Fibroblast of lung (primary cell): ENCODE data around the gene TULP1. TPM values are rescaled to one million over a fixed set of nuclear protein-coding genes. Genes with fewer than 3 reads are reported as not detected.
A peak's percentile ranks its signal among the peaks of the same experiment; 100 is the strongest.

Experiments used
- DNase-seq, 2 donors: peaks; one replicate each; pipeline versions ENCODE4 v3.0.0 to v3.0.0-alpha.2; 2010; ENCODE audit warnings: low read depth in 2 of 2
- H2AFZ ChIP-seq: 2 replicates; pipeline ENCODE4 v1.5.1; 2012; ENCODE audit warnings: low read length, control low read depth, inconsistent platforms
- H3K27ac ChIP-seq: 2 replicates; pipeline ENCODE4 v1.5.1; 2011; ENCODE audit warnings: low read length, control low read depth; ENCODE audit not compliant: insufficient read depth
- H3K27me3 ChIP-seq: 2 replicates; pipeline ENCODE4 v1.5.1; 2011; ENCODE audit warnings: mild to moderate bottlenecking, low read length; ENCODE audit not compliant: control insufficient read depth, insufficient read depth
- H3K36me3 ChIP-seq: 2 replicates; pipeline ENCODE4 v1.5.1; 2011; ENCODE audit warnings: low read length; ENCODE audit not compliant: control insufficient read depth, insufficient read depth
- H3K4me1 ChIP-seq: 2 replicates; pipeline ENCODE4 v1.5.1; 2011; ENCODE audit warnings: low read length; ENCODE audit not compliant: control insufficient read depth, insufficient read depth; ENCODE audit errors: extremely low read depth
- H3K4me2 ChIP-seq: 2 replicates; pipeline ENCODE4 v1.5.1; 2011; ENCODE audit warnings: low read length, control low read depth; ENCODE audit not compliant: insufficient read depth; ENCODE audit errors: extremely low read depth
- H3K4me3 ChIP-seq, 4 experiments: fragments of 200-600 bp in 1 of 4; sonication (generic) in 1 of 4; replicated peaks in 1 of 4; 2 replicates each; pipeline ENCODE4 v1.5.1; 2011 to 2016; ENCODE audit warnings: low read length in 4 of 4, low read depth in 3 of 4, mild to moderate bottlenecking in 3 of 4, control low read depth in 2 of 4, inconsistent platforms in 1 of 4, mixed read lengths in 1 of 4; ENCODE audit not compliant: insufficient read depth in 1 of 4; ENCODE audit errors: control extremely low read depth in 1 of 4
- H3K79me2 ChIP-seq: 2 replicates; pipeline ENCODE4 v1.5.1; 2012; ENCODE audit warnings: mild to moderate bottlenecking, low read length, inconsistent platforms; ENCODE audit not compliant: control insufficient read depth, insufficient read depth
- H3K9ac ChIP-seq: 2 replicates; pipeline ENCODE4 v1.5.1; 2011; ENCODE audit warnings: mild to moderate bottlenecking, low read length, control low read depth; ENCODE audit not compliant: insufficient read depth
- H3K9me3 ChIP-seq: 2 replicates; pipeline ENCODE4 v1.5.1; 2012; ENCODE audit warnings: low read depth, low read length; ENCODE audit not compliant: control insufficient read depth, insufficient read depth
- H4K20me1 ChIP-seq: 2 replicates; pipeline ENCODE4 v1.5.1; 2011; ENCODE audit warnings: low read length; ENCODE audit not compliant: control insufficient read depth, insufficient read depth; ENCODE audit errors: extremely low read depth
- EZH2 ChIP-seq: IDR thresholded peaks from 2 replicates; pipeline ENCODE4 v1.5.1; 2012; ENCODE audit warnings: low read length, control low read depth, mild to moderate bottlenecking; ENCODE audit errors: missing control alignments
- polyA plus RNA-seq, 2 donors: library from polyadenylated mRNA; depleted of rRNA in 1 of 2; stranded (reverse) in 1 of 2; unstranded in 1 of 2; fragments of >200 nt; gene quantifications; 2 replicates each; pipeline ENCODE4 v1.2.1, GENCODE V29; 2011 to 2012; ENCODE audit warnings: missing spikeins in 1 of 2
- total RNA-seq: library from RNA; depleted of rRNA; stranded (reverse); fragments of >200 nt; gene quantifications from 2 replicates; pipeline ENCODE4 v1.2.1, GENCODE V29; 2014
- TF ChIP-seq, protein P1 (sequence below), 2 donors: IDR thresholded peaks in 1 of 2; conservative IDR thresholded peaks in 1 of 2; 1 replicate in 1 of 2; 2 replicates in 1 of 2; pipeline ENCODE4 v1.5.1; 2011 to 2012; ENCODE audit warnings: low read length in 2 of 2, control low read depth in 1 of 2, inconsistent platforms in 1 of 2, low read depth in 1 of 2, mild to moderate bottlenecking in 1 of 2

The TULP1 gene
- total and polyA plus RNA-seq, 2 donors (not counting 1 experiment from before 2014, with no cell fraction given), result not detected

DNA sequence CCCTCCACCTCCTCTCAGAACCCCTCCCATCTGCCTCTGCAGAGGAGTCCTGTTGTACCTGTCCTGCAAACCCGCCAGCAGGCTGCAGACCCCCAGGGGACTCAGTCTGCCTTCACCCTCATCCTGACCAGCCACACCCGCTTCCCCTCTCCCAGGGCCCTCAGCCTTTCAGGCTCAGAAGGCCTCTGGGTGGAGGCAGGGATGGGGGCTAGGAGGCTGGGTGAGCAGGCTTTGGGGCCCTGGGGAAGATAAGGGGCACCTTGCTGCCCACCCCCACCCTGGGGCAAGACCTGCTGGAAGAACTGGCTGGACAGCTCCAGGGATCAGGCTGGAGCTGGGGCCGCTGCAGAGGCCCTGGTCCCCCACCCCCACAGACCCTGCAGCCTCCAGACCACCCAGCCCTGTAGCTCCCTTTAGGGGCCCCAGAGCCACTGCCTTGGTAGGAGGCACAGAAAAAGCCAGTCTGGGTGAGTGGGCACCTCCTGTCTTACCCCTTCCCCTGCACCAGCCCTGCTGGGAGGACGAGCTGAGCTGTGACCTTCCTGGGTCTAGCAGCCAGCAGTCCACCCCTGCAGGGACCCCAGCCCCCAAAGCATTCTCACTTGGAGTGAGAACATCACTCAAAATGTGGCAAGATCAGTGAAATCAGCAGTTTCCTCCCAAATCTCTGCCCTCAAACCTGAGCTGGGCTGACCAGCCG lies 21.0 kb downstream of the TULP1 start:
- no peaks in the 10 kb centered on the region for H4K20me1 ChIP-seq
- peaks cover 3% of the 10 kb centered on the region for H3K36me3 ChIP-seq
- no peaks in the 10 kb centered on the region for H3K27me3 ChIP-seq
- no peak overlapping the region for H3K27ac ChIP-seq
- peak overlapping the region; percentile 35 for H3K4me2 ChIP-seq
- no peaks in the 10 kb centered on the region for H3K9me3 ChIP-seq
- H2AFZ ChIP-seq, result no peak overlapping the region
- no peak overlapping the region for H3K9ac ChIP-seq
- no peak for DNase-seq
- H3K79me2 ChIP-seq, result peaks cover 74% of the 10 kb centered on the region
- H3K4me1 ChIP-seq, result peaks cover 53% of the 10 kb centered on the region
- H3K4me3 ChIP-seq, result no peak overlapping the region
- TF ChIP-seq, protein P1, sequence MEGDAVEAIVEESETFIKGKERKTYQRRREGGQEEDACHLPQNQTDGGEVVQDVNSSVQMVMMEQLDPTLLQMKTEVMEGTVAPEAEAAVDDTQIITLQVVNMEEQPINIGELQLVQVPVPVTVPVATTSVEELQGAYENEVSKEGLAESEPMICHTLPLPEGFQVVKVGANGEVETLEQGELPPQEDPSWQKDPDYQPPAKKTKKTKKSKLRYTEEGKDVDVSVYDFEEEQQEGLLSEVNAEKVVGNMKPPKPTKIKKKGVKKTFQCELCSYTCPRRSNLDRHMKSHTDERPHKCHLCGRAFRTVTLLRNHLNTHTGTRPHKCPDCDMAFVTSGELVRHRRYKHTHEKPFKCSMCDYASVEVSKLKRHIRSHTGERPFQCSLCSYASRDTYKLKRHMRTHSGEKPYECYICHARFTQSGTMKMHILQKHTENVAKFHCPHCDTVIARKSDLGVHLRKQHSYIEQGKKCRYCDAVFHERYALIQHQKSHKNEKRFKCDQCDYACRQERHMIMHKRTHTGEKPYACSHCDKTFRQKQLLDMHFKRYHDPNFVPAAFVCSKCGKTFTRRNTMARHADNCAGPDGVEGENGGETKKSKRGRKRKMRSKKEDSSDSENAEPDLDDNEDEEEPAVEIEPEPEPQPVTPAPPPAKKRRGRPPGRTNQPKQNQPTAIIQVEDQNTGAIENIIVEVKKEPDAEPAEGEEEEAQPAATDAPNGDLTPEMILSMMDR (conservative IDR thresholded peaks at IDR 0.05 in 1 of 2, IDR thresholded peaks at IDR 0.05 in 1 of 2; ENCODE audit: low read depth in 1 of 2, low read length in 2 of 2), result no peak
- no peak for TF ChIP-seq EZH2

GRCh38 chr6:35490821-35491557 lies 21.7 kb downstream of the TULP1 start:
- no peak for DNase-seq
- Histone ChIP-seq H4K20me1 (no peaks in the 10 kb centered on the region), H3K4me3 (no peak overlapping the region), H2AFZ (no peak overlapping the region), H3K4me1 (peaks cover 60% of the 10 kb centered on the region), H3K36me3 (peaks cover 3% of the 10 kb centered on the region), H3K4me2 (no peak overlapping the region), H3K9me3 (no peaks in the 10 kb centered on the region), H3K27me3 (no peaks in the 10 kb centered on the region), H3K27ac (peak overlapping the region; percentile 30), H3K79me2 (peaks cover 78% of the 10 kb centered on the region), H3K9ac (peak overlapping the region; percentile 12)
- TF ChIP-seq, protein P1 (conservative IDR thresholded peaks at IDR 0.05 in 1 of 2, IDR thresholded peaks at IDR 0.05 in 1 of 2; ENCODE audit: low read depth in 1 of 2, low read length in 2 of 2), result no peak
- TF ChIP-seq EZH2, result no peak

- Histone ChIP-seq H3K4me2 (peak overlapping the region; percentile 65), H3K4me1 (peaks cover 64% of the 10 kb centered on the region), H3K27me3 (no peaks in the 10 kb centered on the region), H3K9me3 (no peaks in the 10 kb centered on the region), H4K20me1 (no peaks in the 10 kb centered on the region), H3K36me3 (peaks cover 3% of the 10 kb centered on the region), H3K27ac (peak overlapping the region; percentile 59), H3K79me2 (peaks cover 70% of the 10 kb centered on the region), H2AFZ (no peak overlapping the region), H3K4me3 (peak overlapping the region in 3 of 4 experiments; percentile 12 to 34 (median 22)), H3K9ac (peak overlapping the region; percentile 20)
- TF ChIP-seq, protein P1 (conservative IDR thresholded peaks at IDR 0.05 in 1 of 2, IDR thresholded peaks at IDR 0.05 in 1 of 2; ENCODE audit: low read depth in 1 of 2, low read length in 2 of 2), result no peak
- no peak for TF ChIP-seq EZH2
- DNase-seq, result peak; percentile 84 to 88
These were observed 22.5 kb downstream of the TULP1 start for GRCh38 chr6:35489995-35490791.
